Tibial nerve (tissue), 4 donors: ENCODE results near the gene CHRNA4.

Experiments
- CTCF ChIP-seq, 5 experiments: fragments of 200-600 bp in 3 of 5; fragments of 450-650 bp in 2 of 5; sonication (generic) in 3 of 5; IDR thresholded peaks; one replicate each; pipeline ENCODE4 v1.5.1; 2016 to 2019; ENCODE audit warnings: antibody characterized with exemption in 5 of 5, mild to moderate bottlenecking in 3 of 5, moderate library complexity in 2 of 5
- EP300 ChIP-seq, 2 donors: sonication (generic); formaldehyde crosslinking; IDR thresholded peaks; one replicate each; pipeline ENCODE4 v1.6.1; 2017; ENCODE audit warnings: antibody characterized with exemption in 2 of 2, mild to moderate bottlenecking in 1 of 2
- POLR2A ChIP-seq, 2 donors: fragments of 450-650 bp; IDR thresholded peaks; one replicate each; pipeline ENCODE4 v1.6.1; 2017; ENCODE audit warnings: antibody characterized with exemption in 2 of 2, mild to moderate bottlenecking in 2 of 2, moderate library complexity in 2 of 2

DNA sequence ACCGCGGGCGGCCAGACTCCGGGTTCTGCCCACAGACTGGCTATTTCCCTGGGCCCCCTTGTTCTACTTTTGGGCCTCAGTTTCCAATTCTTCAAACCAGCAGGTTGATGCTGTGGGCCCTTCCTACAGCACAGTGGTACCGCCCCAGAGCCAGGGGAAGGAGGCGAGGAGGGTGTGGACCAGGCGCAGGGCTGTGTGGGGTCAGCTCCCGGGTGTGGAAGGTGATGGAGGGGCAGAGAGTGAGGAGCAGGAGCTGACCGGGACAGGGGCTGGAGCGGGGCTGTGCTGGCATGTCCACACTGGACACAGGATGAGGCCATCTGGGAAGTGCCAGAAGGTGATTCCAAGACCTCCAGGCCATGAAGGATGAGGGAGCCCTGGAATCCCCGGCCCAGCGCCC lies 35.2 kb upstream of the CHRNA4 start:
- TF ChIP-seq CTCF (IDR thresholded peaks at IDR 0.05) (no peak), EP300 (IDR thresholded peaks at IDR 0.05) (no peak), POLR2A (IDR thresholded peaks at IDR 0.05) (no peak)
